Neural progenitor cell (in vitro differentiated cells): ENCODE data around the gene CHAF1A.

Experiments
- CTCF ChIP-seq: fragments of 200-600 bp; sonication (generic); IDR thresholded peaks from 2 replicates; pipeline ENCODE4 v1.5.1; 2017; ENCODE audit warnings: antibody characterized with exemption, mild to moderate bottlenecking
- EZH2 ChIP-seq: fragments of 200-600 bp; sonication (generic); IDR thresholded peaks from 2 replicates; pipeline ENCODE4 v1.6.1; 2017; ENCODE audit warnings: antibody characterized with exemption, mild to moderate bottlenecking, moderate library complexity

GRCh38 chr19:4464815-4465581, 62.6 kb downstream of the CHAF1A start:
- TF ChIP-seq CTCF (no peak), EZH2 (no peak)
